WTC11 (cell line): Measurements from ENCODE around the gene TMEFF2. TPM values are rescaled to one million over a fixed set of nuclear protein-coding genes. Genes with fewer than 3 reads are reported as not detected.

Source experiments
- ATAC-seq: fragments of 200-7000 bp; cut with Tn5 transposase; 2 replicates; pipeline ENCODE4 v1.10.0; 2021; ENCODE audit warnings: mild to moderate bottlenecking, moderate library complexity
- CTCF ChIA-PET: fragments of 300-600 bp; sonication (Branson Sonifier 250); formaldehyde crosslinking; loops from one replicate; lab custom pipeline; 2021; ENCODE audit warnings: antibody characterized with exemption; lab: Charles Lee
- POLR2A ChIA-PET: fragments of 350-600 bp; sonication (Branson Sonifier 250); formaldehyde crosslinking; loops from one replicate; lab custom pipeline; 2021; ENCODE audit warnings: antibody characterized with exemption; lab: Charles Lee
- DNase-seq: peaks from one replicate; pipeline ENCODE4 v3.0.0; 2021; ENCODE audit warnings: low spot score
- H3K27ac Mint-ChIP-seq: 2 replicates; pipeline ENCODE4 v1.8.0; 2021; ENCODE audit warnings: mixed read lengths
- H3K27me3 Mint-ChIP-seq: 2 replicates; pipeline ENCODE4 v1.8.0; 2021; ENCODE audit warnings: low read depth, mild to moderate bottlenecking, moderate library complexity, mixed read lengths
- H3K36me3 Mint-ChIP-seq: 2 replicates; pipeline ENCODE4 v1.8.0; 2021; ENCODE audit warnings: mixed read lengths
- H3K4me1 Mint-ChIP-seq: 2 replicates; pipeline ENCODE4 v1.8.0; 2022; ENCODE audit warnings: mixed read lengths
- H3K4me3 Mint-ChIP-seq: 2 replicates; pipeline ENCODE4 v1.8.0; 2021; ENCODE audit warnings: mild to moderate bottlenecking, moderate library complexity, mixed read lengths
- H3K9me3 Mint-ChIP-seq: 2 replicates; pipeline ENCODE4 v1.8.0; 2021; ENCODE audit warnings: mixed read lengths
- AFF4 ChIP-seq: sonication (generic); formaldehyde crosslinking; IDR thresholded peaks from 2 replicates; pipeline ENCODE4 v1.8.1; 2023; ENCODE audit warnings: mild to moderate bottlenecking, missing genetic modification reagents, borderline replicate concordance
- AR ChIP-seq: fragments of 250-450 bp; sonication (Bioruptor Pico); IDR thresholded peaks from 2 replicates; pipeline ENCODE4 v1.9.0; 2021; ENCODE audit warnings: mild to moderate bottlenecking
- ATF2 ChIP-seq: sonication (generic); formaldehyde crosslinking; IDR thresholded peaks from 2 replicates; pipeline ENCODE4 v1.8.1; 2022; ENCODE audit warnings: low read depth, missing genetic modification reagents, borderline replicate concordance
- CBFB ChIP-seq: sonication (generic); formaldehyde crosslinking; IDR thresholded peaks from 2 replicates; pipeline ENCODE4 v1.8.1; 2022; ENCODE audit warnings: mild to moderate bottlenecking, low read depth, missing genetic modification reagents
- CREB1 ChIP-seq: sonication (generic); formaldehyde crosslinking; IDR thresholded peaks from 2 replicates; pipeline ENCODE4 v1.8.0; 2023; ENCODE audit warnings: mild to moderate bottlenecking, missing genetic modification reagents
- E2F5 ChIP-seq: sonication (generic); formaldehyde crosslinking; IDR thresholded peaks from 2 replicates; pipeline ENCODE4 v1.8.1; 2022; ENCODE audit warnings: mild to moderate bottlenecking, moderate library complexity, missing genetic modification reagents
- ERG ChIP-seq: fragments of 250-450 bp; sonication (Bioruptor Pico); IDR thresholded peaks from 2 replicates; pipeline ENCODE4 v1.8.0; 2021; ENCODE audit warnings: mild to moderate bottlenecking
- ESRRA ChIP-seq: sonication (generic); formaldehyde crosslinking; IDR thresholded peaks from 2 replicates; pipeline ENCODE4 v1.8.1; 2022; ENCODE audit warnings: mild to moderate bottlenecking, missing genetic modification reagents, borderline replicate concordance
- FOXK1 ChIP-seq: sonication (generic); formaldehyde crosslinking; IDR thresholded peaks from 2 replicates; pipeline ENCODE4 v1.8.0; 2022; ENCODE audit warnings: mild to moderate bottlenecking, moderate library complexity, missing genetic modification reagents
- FOXP4 ChIP-seq: sonication (generic); formaldehyde crosslinking; IDR thresholded peaks from 2 replicates; pipeline ENCODE4 v1.8.0; 2022; ENCODE audit warnings: mild to moderate bottlenecking, missing genetic modification reagents
- GTF2I ChIP-seq: fragments of 250-450 bp; sonication (Bioruptor Pico); conservative IDR thresholded peaks from 2 replicates; pipeline ENCODE4 v1.4.0; 2021; ENCODE audit warnings: mild to moderate bottlenecking
- JAZF1 ChIP-seq: fragments of 250-450 bp; sonication (Bioruptor Pico); IDR thresholded peaks from 2 replicates; pipeline ENCODE4 v1.9.0; 2021; ENCODE audit warnings: moderate library complexity, mild to moderate bottlenecking, inconsistent platforms
- JUN ChIP-seq: sonication (generic); formaldehyde crosslinking; IDR thresholded peaks from 2 replicates; pipeline ENCODE4 v1.8.0; 2023; ENCODE audit warnings: mild to moderate bottlenecking, missing genetic modification reagents
- KAT7 ChIP-seq: sonication (generic); formaldehyde crosslinking; IDR thresholded peaks from 2 replicates; pipeline ENCODE4 v1.8.1; 2023; ENCODE audit warnings: missing genetic modification reagents, mild to moderate bottlenecking, borderline replicate concordance
- MLX ChIP-seq: sonication (generic); formaldehyde crosslinking; IDR thresholded peaks from 2 replicates; pipeline ENCODE4 v1.8.1; 2023; ENCODE audit warnings: mild to moderate bottlenecking, missing genetic modification reagents, moderate library complexity
- NFATC4 ChIP-seq: fragments of 250-450 bp; sonication (Bioruptor Pico); IDR thresholded peaks from 2 replicates; pipeline ENCODE4 v1.9.0; 2021; ENCODE audit warnings: mild to moderate bottlenecking
- OVOL2 ChIP-seq: fragments of 250-450 bp; sonication (Bioruptor Pico); IDR thresholded peaks from 2 replicates; pipeline ENCODE4 v1.9.0; 2021; ENCODE audit warnings: mild to moderate bottlenecking, borderline replicate concordance
- RORB ChIP-seq: fragments of 250-450 bp; sonication (Bioruptor Pico); IDR thresholded peaks from 2 replicates; pipeline ENCODE4 v1.9.0; 2021; ENCODE audit warnings: mild to moderate bottlenecking
- SMAD4 ChIP-seq: sonication (generic); formaldehyde crosslinking; IDR thresholded peaks from 2 replicates; pipeline ENCODE4 v1.8.0; 2022; ENCODE audit warnings: mild to moderate bottlenecking, missing genetic modification reagents
- SP1 ChIP-seq: sonication (generic); formaldehyde crosslinking; conservative IDR thresholded peaks from 2 replicates; pipeline ENCODE4 v1.8.1; 2022; ENCODE audit warnings: missing genetic modification reagents
- ZMAT4 ChIP-seq: fragments of 250-450 bp; sonication (Bioruptor Pico); IDR thresholded peaks from 2 replicates; pipeline ENCODE4 v1.9.0; 2021; ENCODE audit warnings: mild to moderate bottlenecking
- total RNA-seq: library from RNA; stranded (reverse); gene quantifications from 3 replicates; pipeline ENCODE4 v1.2.3, GENCODE V29; 2021

The TMEFF2 gene
- total RNA-seq, 1 experiment from 2014 or later = 2.3 TPM

- TF ChIP-seq AFF4 (no peak), FOXP4 (CRISPR knock-in tag) (no peak), SMAD4 (no peak), MLX (CRISPR knock-in tag) (no peak), ESRRA (CRISPR knock-in tag) (no peak), NFATC4 (CRISPR knock-in tag) (no peak), OVOL2 (CRISPR knock-in tag) (no peak), ERG (CRISPR knock-in tag) (no peak)
Observed at GRCh38 chr2:191935247-191935646, 259.5 kb downstream of the TMEFF2 start (continued).

- Mint-ChIP-seq H3K27me3 (no peaks in the 10 kb centered on the region), H3K4me3 (no peak overlapping the region), H3K27ac (no peak overlapping the region), H3K4me1 (peaks cover 15% of the 10 kb centered on the region), H3K36me3 (no peaks in the 10 kb centered on the region), H3K9me3 (no peaks in the 10 kb centered on the region)
- DNase-seq = no peak
- ChIA-PET POLR2A (no interaction called here), CTCF (interaction anchor here (0.9 kb wide), 1 partner anchor 65 kb away, joined by 3 read pairs; no protein-coding TSS in a partner anchor)
- ATAC-seq = no peak
- TF ChIP-seq RORB (CRISPR knock-in tag) (no peak), ZMAT4 (no peak), ATF2 (no peak), E2F5 (no peak), SP1 (CRISPR knock-in tag) (no peak), SMAD4 (no peak), JUN (CRISPR knock-in tag) (no peak), CREB1 (CRISPR knock-in tag) (no peak), GTF2I (CRISPR knock-in tag) (no peak), AR (CRISPR knock-in tag) (no peak), MLX (CRISPR knock-in tag) (no peak), KAT7 (CRISPR knock-in tag) (no peak), CBFB (no peak), JAZF1 (no peak), FOXK1 (no peak), ESRRA (CRISPR knock-in tag) (no peak)
Observed at GRCh38 chr2:191933307-191934105, 261.2 kb downstream of the TMEFF2 start.
